IPS DF 4.7 (cell line): ENCODE results near the gene PSMB7.

ENCODE experiments used
- DNase-seq: peaks from one replicate; pipeline ENCODE4 v3.0.0-alpha.2; 2013; ENCODE audit warnings: low spot score; ENCODE audit errors: extremely low read depth

Gene PSMB7

DNA sequence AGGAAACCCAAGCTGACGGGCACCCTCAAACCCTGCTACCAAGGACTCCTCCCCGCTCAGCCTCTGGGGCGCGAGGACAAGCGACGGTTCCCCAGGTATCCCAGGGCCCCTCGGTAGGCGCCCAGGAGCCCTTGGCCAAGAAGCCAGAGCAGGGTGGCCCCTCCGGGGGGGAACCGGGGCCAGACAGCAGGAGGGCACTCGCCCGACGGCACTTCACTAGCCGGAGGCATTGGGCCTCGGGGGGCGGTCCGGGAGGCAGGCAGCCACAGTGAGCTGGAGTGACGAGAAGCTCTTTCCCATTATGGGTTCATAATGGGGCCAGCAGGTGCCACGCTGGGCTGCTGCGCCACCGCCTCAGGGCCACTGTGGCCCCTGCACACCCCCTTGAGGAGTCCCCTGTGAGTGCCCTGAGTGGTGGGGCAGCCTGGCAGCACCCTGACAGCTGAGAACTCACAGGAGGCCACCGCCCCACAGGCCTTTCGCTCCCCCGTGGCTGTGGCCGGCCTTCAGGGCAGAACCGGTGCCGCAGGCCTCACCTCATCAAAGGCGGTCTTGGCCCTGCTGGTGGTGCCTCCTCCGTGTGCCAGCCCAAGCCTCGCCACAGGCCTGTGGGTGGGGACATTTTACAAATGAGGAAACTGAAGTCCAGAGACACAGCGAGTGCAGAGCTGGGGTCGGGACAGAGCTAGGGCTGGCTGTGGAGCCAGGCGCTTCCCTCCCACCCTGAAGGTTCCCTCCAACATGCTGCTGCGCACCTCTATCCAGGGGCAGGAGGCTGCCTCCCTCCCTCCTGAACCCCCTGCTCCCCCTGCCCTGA lies 68.7 kb downstream of the PSMB7 start:
- no peak for DNase-seq

DNA sequence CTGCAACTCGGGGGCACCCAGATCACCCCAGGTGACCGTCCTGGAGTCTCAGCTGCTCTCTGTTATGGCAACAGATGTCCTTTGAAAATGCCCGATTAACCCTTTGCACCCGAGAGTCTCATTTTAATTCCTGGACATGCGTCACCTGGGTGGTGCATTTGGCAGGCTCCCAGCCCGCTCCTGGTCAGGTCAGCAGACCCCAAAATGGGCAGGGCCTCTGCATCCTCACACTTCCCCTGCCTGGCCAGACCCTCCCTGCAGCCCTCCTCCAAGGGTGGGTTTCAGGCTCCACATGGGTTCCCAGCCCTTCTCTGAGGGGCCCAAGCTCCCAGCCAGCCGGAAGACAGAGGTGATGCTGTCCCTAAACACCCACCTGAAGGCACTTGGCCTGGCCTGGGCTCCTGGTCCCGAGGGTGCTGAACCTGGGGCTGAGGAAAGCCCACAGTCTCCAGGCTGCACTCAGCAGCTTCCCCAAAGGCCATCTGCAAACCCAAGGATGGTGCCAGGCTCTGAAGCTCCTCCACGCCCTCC lies 69.4 kb downstream of the PSMB7 start:
- no peak for DNase-seq

DNA sequence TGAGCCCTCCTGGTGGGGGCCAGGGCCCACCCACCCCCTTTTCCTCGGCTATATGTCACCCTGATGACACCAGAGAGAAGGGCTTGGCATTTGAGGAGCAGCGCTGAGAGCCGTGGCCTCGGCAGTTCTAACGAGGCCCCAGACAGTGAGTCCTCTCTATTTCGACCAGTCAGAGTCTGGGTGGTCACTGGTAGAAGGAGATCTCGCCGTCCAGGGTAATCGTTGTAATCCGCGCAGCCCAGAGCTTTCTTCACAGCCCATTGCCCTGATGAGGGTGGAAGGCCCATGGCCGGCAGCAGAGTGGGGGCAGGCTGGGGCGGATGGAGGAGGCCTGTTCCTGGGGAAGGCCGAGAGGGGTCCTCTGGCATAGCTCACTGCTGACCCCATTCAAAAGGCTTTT lies 70.2 kb downstream of the PSMB7 start:
- no peak for DNase-seq

DNA sequence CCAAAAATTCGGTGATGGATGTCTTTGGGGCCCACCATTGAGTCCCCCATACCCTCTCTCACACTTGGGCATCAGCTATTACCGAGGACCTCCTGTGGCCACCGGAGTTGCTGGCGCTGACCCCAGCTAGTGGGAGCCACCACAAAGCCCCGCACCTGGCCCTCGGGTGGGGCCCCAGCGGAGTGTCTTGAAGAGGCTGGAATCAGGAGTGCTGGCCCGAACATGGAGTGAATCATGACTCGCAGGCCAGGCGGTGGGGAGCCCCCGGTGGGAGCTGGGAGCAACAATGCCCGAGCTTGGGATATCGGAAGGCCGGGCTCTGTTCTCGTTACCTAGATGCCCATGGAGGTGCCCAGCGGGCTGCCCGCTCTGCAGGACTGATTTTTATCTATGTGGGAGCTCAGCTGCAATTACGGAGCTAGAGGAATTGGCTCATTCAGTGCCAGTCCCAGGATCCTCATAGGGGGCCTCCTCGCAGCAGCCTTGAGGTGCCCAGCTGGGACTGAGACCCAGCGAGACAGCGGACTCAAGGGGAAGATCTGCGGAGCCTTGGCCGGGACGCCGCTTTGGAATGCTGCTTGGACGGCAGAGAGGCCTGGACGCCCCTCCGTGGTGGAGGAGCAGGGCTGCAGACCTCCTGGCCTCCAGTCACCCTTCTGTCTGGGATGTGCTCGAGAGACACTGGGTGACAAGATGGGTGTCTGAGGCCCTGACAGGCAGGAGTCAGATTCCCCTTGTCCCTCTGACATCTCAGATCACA lies 70.8 kb downstream of the PSMB7 start:
- no peak for DNase-seq

DNA sequence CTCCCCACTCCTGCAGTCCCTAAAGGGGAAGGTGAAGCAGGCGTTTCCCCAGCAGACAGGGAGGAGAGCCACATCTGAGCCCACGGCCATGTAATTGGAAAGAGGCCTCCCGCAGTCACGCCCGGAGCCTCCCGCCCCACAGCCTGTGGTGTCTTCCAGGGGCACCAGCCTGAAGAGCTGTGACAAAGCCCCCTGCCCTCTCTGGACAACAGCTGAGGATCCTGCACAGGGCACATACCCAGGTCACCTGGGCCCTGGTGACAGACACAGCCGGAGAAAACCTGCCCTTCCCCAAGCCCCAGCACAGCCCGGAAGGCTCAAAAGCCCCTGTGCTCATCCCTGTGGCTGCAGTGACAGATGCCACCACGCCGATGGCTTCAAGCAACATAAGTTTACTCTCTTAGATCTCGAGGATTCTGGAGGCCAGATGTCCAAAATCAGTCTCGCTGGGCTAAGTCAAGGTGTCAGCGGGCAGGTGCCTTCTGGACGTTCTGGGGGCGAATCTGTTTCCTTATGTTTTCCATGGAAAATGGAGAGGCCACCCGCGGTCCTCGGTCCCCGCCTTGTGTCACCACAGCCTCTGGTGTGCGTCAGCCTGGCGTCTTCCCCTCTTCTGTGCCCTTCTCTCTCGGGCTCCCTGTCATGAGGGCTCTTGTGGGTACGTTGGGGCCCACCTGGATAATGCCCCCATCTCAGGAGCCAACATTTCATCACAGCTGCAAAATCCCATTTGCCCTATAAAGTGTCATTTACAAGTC lies 71.5 kb downstream of the PSMB7 start:
- no peak for DNase-seq

DNA sequence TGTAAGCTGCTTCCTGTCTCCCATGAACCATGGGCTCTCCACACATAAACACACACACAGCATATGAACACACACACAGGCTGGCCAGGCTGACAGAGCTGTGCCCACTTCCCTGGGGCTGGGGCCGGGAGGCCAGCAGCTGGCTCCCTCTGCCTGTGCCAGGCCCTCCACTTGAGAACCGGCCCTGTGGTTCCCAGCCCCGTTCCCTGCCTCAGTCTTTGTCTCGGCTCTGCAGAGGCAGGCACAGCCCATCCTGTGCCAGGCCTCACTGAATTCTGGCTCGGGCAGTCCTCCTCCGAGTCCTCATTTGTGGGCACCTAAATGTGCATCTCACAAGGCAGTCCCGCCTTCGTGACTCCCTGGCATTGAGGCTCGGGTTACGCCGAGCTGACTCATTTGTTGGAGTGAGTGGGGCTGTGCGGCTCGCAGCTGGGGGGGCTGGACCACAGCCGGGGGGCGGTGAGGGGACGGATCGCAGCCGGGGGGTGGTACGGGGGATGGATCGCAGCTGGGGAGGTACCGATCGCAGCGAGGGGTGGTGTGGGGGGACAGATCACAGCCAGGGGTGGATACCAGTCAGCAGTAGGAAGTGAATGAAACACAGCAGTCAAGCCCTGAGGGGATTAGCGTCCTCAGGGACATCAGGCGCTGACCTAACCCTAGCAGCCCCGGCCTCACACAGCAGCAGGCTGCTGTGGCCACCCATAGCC lies 72.3 kb downstream of the PSMB7 start:
- no peak for DNase-seq

DNA sequence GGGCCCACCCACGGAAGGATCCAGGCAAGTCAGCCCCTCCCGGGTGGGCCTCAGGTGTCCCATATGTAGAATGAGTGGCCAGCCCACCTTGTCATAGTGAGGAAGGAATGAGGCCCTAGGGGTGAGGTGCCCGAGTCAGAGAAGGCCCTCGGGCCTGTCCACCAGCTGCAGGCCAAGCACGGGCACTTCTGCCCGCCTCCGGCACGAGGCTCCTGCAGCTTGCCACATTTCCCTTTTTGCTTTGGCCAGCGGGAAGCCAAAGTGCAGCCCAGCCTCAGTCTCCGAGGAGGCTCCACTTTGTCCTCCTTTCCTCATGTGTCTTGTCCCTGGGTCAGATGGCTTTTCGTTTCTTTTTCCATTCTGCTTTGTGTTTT lies 72.9 kb downstream of the PSMB7 start:
- DNase-seq: no peak

DNA sequence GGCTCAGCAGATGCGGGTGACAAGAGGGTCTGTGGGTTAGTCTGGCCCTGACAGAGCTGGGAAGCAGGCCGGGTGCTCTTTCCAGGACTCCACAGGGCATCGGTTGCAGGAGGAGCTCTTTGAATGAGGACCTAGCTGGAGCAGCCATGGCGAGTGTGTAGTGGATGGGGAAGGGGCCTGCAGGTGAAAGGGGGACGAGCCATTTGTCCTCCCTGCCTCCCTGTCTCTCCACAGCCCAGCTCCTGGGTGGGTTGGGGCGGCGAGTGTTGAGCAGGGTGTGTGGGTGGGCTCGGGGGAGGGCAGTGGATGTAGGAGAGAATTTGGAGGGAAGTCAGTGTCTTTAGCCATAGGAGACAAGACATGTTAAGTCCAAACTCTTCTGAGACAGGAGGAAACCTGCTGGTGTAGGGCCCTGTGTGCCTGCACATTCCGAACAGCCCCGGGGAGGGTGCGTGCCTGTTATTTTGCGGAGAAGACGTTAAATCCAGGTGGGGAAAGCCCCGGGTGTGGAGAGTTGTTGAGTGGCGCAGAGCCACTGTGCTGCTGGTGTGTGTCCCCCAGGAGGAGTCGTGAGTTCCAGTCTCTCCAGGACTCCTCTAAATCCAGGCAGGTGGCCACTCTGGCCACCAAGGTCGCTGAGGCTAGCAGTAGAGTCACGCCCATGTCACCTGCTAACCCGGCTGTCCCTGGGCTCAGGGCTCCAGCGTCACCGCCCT lies 73.6 kb downstream of the PSMB7 start:
- no peak for DNase-seq

DNA sequence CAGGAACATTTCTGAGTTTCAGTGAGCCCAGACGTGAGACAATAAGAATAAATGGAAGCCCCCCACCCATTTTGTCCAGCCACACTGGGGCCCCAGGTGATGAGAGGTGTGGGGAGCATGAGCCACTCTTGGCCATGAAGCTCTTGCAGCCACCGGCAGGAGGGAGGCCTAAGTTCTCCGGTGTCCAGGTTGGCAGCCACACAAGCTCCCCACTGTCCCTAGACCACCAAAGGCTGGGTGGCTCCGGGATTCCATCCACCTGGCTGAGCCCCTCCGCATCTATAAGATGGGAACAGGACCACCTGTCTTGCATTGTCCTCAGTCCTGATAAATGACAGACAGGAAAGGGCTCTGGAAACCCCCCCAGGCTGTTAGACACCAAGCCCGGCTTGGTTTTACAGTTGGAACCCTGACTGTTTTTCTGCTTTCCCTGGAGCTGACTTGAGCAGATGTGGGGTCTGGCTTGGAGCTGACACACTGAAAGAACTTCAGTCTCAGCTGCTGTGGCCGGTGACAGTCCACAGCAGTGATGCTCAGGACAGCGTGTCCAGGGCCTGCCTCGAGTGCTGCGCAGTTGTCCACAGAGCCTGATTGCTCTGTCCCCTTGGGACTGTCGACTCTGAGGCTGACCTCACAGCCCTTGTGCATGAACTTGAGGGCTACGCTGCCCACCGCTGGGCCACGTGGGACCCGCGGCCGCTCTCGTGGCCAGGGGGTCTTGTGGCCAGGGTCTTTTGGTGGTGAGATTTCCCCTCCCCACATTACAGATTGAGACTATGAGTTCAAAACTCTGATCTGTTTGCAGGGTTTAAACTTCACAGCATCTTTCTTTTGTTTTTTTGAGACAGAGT lies 74.8 kb downstream of the PSMB7 start:
- DNase-seq: no peak

DNA sequence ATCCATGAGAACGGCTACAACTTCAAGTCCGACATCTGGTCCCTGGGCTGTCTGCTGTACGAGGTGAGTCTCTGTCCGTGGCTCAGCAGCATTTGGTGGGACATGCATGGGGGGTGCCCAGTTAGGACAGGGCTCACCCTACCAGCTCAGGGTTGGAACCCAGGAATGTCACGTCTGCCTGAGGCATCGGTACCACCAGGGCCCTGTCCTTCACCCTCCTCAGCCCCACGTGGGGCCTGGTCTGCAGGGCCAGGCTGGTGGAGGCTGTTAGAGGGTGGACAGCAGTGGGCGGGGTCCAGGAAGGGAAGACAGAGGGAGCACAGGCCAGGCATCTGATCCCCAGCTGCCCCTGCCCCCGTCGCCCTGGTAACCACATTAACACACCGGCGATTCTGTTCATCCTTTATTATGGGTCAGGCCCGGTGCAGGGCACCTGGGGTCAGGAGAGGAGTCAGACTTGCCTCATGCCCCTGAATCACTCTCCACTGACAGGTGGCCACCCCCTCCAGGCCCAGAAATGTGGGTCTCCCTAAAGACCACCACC lies 75.6 kb downstream of the PSMB7 start:
- DNase-seq: no peak

DNA sequence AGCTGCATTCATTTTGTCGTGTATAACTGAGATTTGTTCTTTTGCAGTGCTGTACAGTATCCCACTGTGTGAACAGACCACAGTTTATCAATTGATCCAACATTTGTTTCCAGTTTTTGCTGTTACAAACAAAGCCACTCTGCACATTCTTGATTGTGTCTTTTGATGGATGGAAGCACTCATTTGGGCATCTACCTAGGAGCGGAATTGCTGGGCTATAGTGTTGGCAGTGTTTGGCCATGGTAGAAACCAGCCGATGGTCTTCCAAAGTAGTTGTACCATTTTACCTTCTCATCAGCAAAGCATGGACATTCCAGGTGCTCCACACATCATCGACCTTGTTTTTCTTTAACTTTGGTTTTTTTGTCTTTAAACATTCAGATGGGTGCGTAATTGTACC lies 77.7 kb downstream of the PSMB7 start:
- no peak for DNase-seq

DNA sequence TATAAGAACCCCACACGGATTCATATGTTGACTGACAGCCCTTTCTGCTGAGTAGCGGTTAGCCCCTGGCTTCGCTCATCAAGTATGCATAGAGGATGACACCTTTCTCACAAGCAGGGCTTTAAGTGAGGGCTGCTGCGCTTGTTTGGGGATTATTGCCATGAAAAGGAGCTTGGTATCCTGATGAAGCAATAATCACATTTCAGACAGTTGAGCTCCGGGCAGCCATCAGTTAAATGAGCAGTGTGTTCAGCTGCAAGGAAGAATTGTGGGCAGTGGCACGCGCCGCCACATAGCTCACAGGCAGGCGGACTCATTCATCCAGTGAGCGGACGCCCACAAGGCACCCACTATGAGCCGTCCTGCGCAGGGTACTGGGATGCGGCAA lies 79.9 kb downstream of the PSMB7 start:
- DNase-seq: no peak

DNA sequence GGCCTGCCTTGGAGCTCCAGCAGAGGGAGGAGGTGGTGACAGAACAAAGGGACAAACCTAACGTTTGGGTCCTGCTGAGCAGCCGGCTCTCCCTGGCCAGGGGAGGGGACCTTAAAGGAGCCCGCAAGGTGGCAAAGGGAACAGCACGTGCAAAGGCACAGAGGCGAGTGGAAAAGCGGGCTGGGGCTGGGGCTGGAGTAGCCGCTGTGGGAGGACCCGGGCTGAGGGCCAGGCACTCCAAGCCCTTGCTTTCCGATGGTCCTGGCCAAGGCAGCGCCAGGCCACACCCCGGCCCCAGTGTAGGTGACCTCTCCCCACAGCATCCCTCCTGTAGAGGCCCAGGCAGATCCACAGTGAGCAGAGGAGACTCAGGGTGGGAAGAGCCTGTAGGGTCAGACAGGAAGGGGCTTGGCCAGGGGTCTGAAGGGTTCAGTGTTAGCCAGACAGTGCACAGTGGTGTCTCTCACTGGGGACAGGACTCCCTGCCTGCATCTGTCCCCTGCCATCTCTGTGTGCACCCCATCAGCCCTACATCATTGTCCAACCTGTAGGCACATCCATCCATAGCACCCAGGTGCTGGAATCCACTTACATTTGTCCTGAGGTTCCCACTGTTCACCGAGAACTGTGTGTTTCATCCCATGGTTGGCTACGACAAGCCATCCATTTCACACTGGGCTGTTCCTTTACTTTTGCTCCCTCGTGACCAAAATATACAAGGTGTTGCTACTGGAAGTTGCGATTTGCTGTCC lies 80.5 kb downstream of the PSMB7 start:
- DNase-seq: no peak

DNA sequence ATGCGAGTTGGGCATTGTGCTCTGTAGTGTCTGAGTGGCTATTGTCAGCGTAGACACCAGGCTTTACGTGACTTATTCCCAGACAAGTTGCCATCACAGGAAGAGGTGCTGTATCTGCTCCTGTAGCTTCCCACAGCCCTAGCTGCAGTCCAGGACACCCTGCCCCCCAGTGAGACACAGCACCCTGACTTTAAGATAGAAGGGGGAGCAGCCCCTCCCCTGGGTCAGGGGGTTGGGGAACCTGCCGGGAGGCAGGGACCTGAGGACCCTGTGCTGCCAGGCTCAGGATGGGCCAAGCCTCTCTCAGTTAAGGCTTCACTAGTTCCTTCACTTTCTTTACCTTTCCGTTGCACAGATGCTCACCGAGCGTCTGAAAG lies 82.1 kb downstream of the PSMB7 start:
- no peak for DNase-seq

DNA sequence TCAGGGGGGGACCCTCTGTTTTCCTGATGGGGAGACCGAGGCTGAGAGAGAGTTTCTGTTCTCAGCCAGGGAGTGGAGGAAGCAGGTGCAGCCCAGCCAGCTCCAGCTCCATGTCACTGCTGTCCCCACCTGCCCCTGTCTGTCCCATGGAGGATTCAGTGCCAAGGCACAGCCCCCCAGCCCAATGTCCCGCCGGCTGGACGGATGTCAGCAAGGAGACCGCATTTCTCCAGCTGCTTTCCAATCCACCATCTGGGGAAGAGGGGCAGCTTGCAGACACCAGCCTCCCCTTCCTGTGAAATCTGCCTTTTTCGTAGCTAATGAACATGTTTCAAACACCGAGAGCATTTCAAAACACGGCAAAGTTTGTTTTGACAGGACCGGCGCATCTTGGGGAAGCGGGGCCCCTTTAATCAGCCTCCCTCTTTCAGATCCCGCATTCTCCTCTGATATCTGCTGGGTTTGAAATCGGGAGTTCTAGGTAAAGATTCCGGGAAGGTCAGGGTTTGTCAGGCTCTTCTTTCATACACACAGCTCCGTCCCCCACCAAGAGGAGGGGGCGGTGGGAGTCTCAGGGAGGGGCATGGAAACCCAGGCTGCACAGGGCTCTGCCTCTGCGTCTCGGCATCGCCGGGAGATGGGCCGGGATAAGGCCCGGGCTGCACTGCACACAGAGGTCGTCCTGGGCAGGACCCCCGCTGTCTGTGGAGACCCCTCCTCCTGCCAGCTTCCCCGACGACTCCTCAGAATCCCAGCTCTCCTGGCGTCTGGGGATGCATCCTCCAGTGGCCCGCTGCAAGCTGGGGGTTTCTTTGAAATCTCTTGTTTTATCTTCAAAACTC lies 82.7 kb downstream of the PSMB7 start:
- DNase-seq: no peak

DNA sequence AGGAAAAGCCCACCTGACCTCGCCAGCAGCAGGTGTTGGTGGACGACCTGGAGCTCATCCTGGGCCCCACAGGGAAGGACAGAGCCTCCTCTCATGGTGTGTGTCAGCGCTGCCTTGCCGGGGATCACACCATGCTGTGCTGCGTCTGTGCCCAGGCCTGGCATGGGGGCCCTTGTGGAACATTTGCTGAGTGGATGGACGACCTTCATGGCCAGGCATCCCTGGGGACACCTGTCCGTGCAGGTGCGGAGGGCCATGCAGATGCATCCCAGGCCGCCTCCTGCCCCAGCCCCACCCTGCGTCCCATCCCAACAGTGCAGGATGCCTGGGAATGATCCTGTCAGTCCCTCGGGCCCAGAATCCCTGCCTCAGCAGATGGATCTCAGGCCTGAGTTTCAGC lies 83.7 kb downstream of the PSMB7 start:
- DNase-seq: no peak

DNA sequence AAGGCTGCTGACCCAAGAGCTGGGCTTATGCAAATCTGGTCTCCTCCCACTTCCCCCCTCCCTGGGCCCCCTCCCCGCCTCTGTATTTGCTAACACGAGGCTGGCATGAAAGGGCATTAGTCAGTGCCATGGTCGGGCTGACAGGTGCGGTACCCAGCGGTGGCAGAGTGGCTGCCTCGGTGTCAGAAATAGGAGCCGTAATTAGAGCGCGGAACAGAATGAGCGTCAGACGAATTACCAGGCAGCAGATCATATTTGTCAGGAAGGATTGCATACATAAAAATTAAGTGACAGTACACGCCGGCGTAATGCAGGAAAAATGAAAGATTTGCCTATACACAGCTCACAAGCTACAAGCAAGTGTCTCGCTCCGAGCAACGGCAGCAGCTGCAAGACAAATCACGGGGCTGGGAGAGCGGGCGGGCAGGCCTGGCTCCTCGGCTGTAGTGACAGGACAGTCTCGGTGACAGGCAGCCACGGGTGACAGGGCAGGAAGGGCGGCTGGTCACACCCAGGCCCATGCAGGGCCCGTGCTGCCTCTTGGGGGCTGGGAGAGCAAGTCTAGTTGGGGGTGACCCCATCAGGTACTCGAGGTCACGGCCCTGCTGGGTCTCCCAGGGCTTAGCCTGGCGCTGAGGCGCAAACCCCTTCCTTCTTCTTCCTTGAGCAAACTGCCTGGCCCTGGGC lies 85.1 kb downstream of the PSMB7 start:
- DNase-seq: no peak
